Measurements from ENCODE around the gene CTNNA1.

The CTNNA1 gene

DNA sequence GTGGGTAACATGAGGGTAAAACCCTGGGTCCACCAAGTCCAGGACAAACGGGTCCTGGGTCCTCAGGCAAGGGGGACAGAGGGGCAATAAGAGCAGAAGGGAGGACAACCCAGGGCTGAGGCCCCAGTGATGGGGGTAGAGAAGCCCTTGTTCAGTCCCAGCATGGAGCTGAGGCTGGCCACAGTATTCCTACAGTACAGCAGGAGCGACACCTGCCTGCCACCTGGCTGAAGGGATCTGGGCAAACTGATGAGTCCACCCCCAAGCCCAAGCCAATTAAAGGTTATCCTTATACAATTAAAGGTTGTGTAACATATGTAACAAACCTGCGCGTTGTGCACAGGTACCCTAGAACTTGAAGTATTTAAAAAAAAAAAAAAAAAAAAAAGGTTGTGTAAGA, 219.6 kb downstream of the CTNNA1 start:
- no peak for TF ChIP-seq ARNTL (CRISPR knock-in tag; IDR thresholded peaks at IDR 0.05; ENCODE audit: borderline replicate concordance, low read depth)
- no peak for TF ChIP-seq CSDC2 (CRISPR knock-in tag; IDR thresholded peaks at IDR 0.05)
- no peak for ATAC-seq

DNA sequence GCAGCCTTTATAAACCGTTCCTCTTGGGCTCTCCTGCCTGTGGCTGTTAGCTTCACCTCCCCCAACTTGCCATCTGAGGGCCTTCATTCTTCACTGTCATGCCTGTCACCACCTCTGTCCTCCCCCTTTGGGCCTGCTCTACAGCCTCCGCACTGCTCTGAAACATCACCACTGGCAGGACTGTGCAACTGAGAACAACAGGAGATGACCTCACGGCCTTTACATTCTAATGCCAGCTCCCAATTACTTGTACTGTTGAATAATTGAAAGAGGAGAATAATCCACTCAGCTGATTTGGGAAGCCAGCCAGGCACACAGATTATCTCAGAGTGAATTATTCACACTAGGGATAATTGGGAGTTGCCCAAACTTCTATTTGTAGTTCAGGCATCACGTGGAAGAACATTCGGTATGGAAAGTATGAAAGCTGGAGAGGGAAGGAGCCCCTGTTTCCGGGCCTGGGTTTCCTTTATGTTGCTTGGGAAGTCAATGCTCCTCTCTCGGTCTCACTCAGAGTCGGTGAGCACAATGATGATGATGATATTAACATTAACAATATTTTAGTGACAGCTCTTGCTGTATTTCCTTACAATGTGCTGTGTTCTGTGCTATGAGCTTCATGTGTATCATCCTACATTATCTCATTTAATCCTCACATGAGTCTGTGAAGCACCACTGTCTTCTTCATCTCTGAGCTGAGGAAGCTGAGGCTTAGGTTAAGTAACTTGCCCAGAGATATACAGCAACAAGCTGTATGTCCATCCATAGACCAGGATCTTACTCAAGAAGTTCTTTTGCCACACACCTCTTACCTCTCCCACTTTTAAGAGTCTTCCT, 221.2 kb downstream of the CTNNA1 start:
- TF ChIP-seq GLIS3 (CRISPR knock-in tag; IDR thresholded peaks at IDR 0.05) (no peak), PPARA (CRISPR knock-in tag; IDR thresholded peaks at IDR 0.05; ENCODE audit: borderline replicate concordance) (no peak), SNAI2 (CRISPR knock-in tag; IDR thresholded peaks at IDR 0.05) (no peak)
- ATAC-seq, result no peak; the same call in 1 of the 3 replicates

DNA sequence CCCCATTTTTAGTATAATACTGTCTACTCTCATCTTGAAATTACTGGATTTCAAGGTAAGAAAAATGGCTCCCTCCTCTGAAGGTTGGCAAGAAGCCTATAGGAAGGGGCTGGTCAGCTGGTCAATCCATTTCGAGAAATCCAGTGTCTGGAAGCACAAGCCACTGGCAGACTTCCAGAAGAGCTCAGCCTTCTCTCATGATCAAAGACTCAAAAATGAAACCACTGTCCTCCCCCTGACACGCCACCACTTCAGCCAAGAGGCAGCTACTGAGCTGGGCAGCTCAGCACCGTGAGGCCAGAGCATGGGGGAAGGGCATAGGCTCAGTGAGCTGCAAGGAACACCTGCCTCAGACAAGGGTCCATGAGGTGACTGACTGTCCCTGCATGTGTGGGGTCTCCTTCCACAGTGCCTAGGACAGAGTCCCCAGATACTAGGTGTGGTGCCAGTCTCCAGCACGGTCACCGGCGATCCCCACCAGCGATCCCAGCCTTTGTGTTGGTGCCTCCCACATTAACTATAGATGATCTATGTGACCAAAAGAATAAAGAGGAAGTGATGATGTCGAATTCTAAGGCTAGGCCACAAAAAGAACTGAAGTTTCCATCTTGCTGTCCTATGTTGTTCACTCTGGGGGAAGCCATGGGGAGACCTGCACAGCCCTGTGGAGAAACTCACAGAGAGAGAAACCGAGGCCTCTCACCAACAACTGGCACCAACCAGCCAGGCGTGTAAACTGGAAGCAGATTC, 222.0 kb downstream of the CTNNA1 start:
- TF ChIP-seq RARB (CRISPR knock-in tag; IDR thresholded peaks at IDR 0.05), result no peak
- TF ChIP-seq GLIS3 (CRISPR knock-in tag; IDR thresholded peaks at IDR 0.05), result no peak
- TF ChIP-seq OSR1 (CRISPR knock-in tag; IDR thresholded peaks at IDR 0.05), result no peak
- TF ChIP-seq, protein P1, sequence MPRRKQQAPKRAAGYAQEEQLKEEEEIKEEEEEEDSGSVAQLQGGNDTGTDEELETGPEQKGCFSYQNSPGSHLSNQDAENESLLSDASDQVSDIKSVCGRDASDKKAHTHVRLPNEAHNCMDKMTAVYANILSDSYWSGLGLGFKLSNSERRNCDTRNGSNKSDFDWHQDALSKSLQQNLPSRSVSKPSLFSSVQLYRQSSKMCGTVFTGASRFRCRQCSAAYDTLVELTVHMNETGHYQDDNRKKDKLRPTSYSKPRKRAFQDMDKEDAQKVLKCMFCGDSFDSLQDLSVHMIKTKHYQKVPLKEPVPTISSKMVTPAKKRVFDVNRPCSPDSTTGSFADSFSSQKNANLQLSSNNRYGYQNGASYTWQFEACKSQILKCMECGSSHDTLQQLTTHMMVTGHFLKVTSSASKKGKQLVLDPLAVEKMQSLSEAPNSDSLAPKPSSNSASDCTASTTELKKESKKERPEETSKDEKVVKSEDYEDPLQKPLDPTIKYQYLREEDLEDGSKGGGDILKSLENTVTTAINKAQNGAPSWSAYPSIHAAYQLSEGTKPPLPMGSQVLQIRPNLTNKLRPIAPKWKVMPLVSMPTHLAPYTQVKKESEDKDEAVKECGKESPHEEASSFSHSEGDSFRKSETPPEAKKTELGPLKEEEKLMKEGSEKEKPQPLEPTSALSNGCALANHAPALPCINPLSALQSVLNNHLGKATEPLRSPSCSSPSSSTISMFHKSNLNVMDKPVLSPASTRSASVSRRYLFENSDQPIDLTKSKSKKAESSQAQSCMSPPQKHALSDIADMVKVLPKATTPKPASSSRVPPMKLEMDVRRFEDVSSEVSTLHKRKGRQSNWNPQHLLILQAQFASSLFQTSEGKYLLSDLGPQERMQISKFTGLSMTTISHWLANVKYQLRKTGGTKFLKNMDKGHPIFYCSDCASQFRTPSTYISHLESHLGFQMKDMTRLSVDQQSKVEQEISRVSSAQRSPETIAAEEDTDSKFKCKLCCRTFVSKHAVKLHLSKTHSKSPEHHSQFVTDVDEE (CRISPR knock-in tag; IDR thresholded peaks at IDR 0.05), result no peak
- TF ChIP-seq ZFP3 (CRISPR knock-in tag; IDR thresholded peaks at IDR 0.05), result no peak
- TF ChIP-seq ZNF70 (CRISPR knock-in tag; IDR thresholded peaks at IDR 0.05), result no peak
- no peak for TF ChIP-seq BACH2 (CRISPR knock-in tag; IDR thresholded peaks at IDR 0.05; ENCODE audit: borderline replicate concordance)
- no peak for TF ChIP-seq ISL1 (CRISPR knock-in tag; IDR thresholded peaks at IDR 0.05)
- TF ChIP-seq, protein P2, sequence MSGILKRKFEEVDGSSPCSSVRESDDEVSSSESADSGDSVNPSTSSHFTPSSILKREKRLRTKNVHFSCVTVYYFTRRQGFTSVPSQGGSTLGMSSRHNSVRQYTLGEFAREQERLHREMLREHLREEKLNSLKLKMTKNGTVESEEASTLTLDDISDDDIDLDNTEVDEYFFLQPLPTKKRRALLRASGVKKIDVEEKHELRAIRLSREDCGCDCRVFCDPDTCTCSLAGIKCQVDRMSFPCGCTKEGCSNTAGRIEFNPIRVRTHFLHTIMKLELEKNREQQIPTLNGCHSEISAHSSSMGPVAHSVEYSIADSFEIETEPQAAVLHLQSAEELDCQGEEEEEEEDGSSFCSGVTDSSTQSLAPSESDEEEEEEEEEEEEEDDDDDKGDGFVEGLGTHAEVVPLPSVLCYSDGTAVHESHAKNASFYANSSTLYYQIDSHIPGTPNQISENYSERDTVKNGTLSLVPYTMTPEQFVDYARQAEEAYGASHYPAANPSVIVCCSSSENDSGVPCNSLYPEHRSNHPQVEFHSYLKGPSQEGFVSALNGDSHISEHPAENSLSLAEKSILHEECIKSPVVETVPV (CRISPR knock-in tag; IDR thresholded peaks at IDR 0.05), result no peak
- TF ChIP-seq, protein P3, sequence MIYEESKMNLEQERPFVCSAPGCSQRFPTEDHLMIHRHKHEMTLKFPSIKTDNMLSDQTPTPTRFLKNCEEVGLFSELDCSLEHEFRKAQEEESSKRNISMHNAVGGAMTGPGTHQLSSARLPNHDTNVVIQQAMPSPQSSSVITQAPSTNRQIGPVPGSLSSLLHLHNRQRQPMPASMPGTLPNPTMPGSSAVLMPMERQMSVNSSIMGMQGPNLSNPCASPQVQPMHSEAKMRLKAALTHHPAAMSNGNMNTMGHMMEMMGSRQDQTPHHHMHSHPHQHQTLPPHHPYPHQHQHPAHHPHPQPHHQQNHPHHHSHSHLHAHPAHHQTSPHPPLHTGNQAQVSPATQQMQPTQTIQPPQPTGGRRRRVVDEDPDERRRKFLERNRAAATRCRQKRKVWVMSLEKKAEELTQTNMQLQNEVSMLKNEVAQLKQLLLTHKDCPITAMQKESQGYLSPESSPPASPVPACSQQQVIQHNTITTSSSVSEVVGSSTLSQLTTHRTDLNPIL (CRISPR knock-in tag; IDR thresholded peaks at IDR 0.05; ENCODE audit: low read depth), result no peak
- TF ChIP-seq PPARA (CRISPR knock-in tag; IDR thresholded peaks at IDR 0.05; ENCODE audit: borderline replicate concordance), result no peak
- ATAC-seq, result peak; percentile 49

DNA sequence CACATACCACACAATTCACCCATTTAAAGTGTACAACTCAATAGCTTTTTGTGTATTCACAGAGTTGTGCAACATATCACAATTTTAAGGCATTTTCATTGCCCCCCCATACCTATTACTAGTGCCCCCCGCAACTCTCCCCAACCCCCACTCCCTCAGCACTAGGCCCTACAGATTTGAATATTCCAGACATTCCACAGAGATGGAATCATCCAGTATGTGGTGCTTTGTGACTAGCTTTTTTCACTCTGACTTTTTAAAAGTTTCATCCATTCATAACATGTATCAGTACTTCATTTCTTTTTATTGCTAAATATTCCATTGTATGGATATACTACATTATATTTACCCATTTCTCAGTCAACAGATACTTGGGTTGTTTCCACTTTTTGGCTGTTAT, 224.9 kb downstream of the CTNNA1 start:
- ATAC-seq, result no peak
- no peak for TF ChIP-seq ZFP30 (CRISPR knock-in tag; IDR thresholded peaks at IDR 0.05)
- TF ChIP-seq ISL1 (CRISPR knock-in tag; IDR thresholded peaks at IDR 0.05), result no peak
- TF ChIP-seq, protein P3 (CRISPR knock-in tag; IDR thresholded peaks at IDR 0.05; ENCODE audit: low read depth), result no peak
- TF ChIP-seq ZC3H10 (CRISPR knock-in tag; IDR thresholded peaks at IDR 0.05), result no peak
- TF ChIP-seq OSR1 (CRISPR knock-in tag; IDR thresholded peaks at IDR 0.05), result no peak
- TF ChIP-seq ZNF8 (CRISPR knock-in tag; IDR thresholded peaks at IDR 0.05), result no peak
- TF ChIP-seq PPARA (CRISPR knock-in tag; IDR thresholded peaks at IDR 0.05; ENCODE audit: borderline replicate concordance), result no peak

DNA sequence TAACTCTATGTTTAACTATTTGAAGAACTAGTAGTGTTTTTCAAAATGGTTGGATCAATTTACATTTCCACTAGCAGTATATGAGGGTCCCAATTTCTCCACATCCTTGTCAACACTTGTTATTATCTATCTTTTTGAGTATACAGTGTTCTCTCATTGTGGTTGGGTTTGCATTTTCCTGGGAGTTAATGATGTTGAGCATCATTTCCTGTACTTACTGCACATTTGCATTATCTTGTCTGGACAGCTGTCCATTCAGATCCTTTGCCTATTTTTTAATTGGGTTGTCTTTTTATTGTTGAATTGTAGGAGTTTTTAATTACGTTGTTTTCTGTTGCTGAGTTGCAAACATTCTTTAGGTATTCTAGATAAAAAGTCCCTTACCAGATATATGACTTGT, 225.4 kb downstream of the CTNNA1 start:
- TF ChIP-seq GLIS3 (CRISPR knock-in tag; IDR thresholded peaks at IDR 0.05), result no peak
- TF ChIP-seq OSR1 (CRISPR knock-in tag; IDR thresholded peaks at IDR 0.05), result no peak
- no peak for TF ChIP-seq ZNF8 (CRISPR knock-in tag; IDR thresholded peaks at IDR 0.05)
- no peak for TF ChIP-seq TCF4 (CRISPR knock-in tag; IDR thresholded peaks at IDR 0.05; ENCODE audit: borderline replicate concordance)
- TF ChIP-seq, protein P4, sequence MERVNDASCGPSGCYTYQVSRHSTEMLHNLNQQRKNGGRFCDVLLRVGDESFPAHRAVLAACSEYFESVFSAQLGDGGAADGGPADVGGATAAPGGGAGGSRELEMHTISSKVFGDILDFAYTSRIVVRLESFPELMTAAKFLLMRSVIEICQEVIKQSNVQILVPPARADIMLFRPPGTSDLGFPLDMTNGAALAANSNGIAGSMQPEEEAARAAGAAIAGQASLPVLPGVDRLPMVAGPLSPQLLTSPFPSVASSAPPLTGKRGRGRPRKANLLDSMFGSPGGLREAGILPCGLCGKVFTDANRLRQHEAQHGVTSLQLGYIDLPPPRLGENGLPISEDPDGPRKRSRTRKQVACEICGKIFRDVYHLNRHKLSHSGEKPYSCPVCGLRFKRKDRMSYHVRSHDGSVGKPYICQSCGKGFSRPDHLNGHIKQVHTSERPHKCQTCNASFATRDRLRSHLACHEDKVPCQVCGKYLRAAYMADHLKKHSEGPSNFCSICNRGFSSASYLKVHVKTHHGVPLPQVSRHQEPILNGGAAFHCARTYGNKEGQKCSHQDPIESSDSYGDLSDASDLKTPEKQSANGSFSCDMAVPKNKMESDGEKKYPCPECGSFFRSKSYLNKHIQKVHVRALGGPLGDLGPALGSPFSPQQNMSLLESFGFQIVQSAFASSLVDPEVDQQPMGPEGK (CRISPR knock-in tag; IDR thresholded peaks at IDR 0.05; ENCODE audit: borderline replicate concordance), result no peak
- no peak for ATAC-seq

All from SK-N-SH treated with all-trans-retinoic acid at 6 μM for 48 hours (cell line).